HepG2 (cell line): Measurements from ENCODE around the gene ESR2. TPM values are rescaled to one million over a fixed set of nuclear protein-coding genes. Genes with fewer than 3 reads are reported as not detected.

ENCODE experiments used
- ARNT2 ChIP-seq: sonication (generic); formaldehyde crosslinking; IDR thresholded peaks from 2 replicates; pipeline ENCODE4 v1.8.0; 2022; ENCODE audit warnings: mild to moderate bottlenecking, low read depth, missing genetic modification reagents, moderate library complexity
- ATM ChIP-seq: fragments of 450-650 bp; IDR thresholded peaks from 2 replicates; pipeline ENCODE4 v1.7.1; 2017; ENCODE audit warnings: mild to moderate bottlenecking, borderline replicate concordance
- BRCA1 ChIP-seq: sonication (generic); formaldehyde crosslinking; IDR thresholded peaks from 2 replicates; pipeline ENCODE4 v1.4.0; 2020; ENCODE audit warnings: missing genetic modification reagents
- EZH2 ChIP-seq: conservative IDR thresholded peaks from 2 replicates; pipeline ENCODE4 v1.6.1; 2012; ENCODE audit warnings: mild to moderate bottlenecking, low read depth, low read length, moderate library complexity
- FOXA1 ChIP-seq, 2 experiments: fragments of 450-650 bp in 1 of 2; sonication (generic) in 1 of 2; formaldehyde crosslinking in 1 of 2; IDR thresholded peaks; 2 replicates each; pipeline versions ENCODE4 v1.4.0 to v1.6.1; 2016 to 2020; ENCODE audit warnings: missing genetic modification reagents in 1 of 2
- FOXC1 ChIP-seq: sonication (generic); formaldehyde crosslinking; IDR thresholded peaks from 2 replicates; pipeline ENCODE4 v1.8.0; 2022; ENCODE audit warnings: mild to moderate bottlenecking, missing genetic modification reagents, borderline replicate concordance
- HDAC1 ChIP-seq: sonication (generic); formaldehyde crosslinking; IDR thresholded peaks from 2 replicates; pipeline ENCODE4 v1.5.1; 2020; ENCODE audit warnings: mild to moderate bottlenecking, missing genetic modification reagents
- ZBTB3 ChIP-seq: sonication (generic); formaldehyde crosslinking; IDR thresholded peaks from 2 replicates; pipeline ENCODE4 v1.4.0; 2020; ENCODE audit warnings: low read depth, mild to moderate bottlenecking, moderate library complexity, missing genetic modification reagents, borderline replicate concordance
- ZNF768 ChIP-seq: sonication (generic); formaldehyde crosslinking; IDR thresholded peaks from 2 replicates; pipeline ENCODE4 v1.4.0; 2020; ENCODE audit warnings: missing genetic modification reagents
- polyA plus RNA-seq, 8 experiments: library from polyadenylated mRNA; depleted of rRNA in 3 of 8; stranded (reverse) in 7 of 8; unstranded in 1 of 8; fragments of >200 nt; fragmentation: Illumina TruSeq in 4 of 8; extraction: Trizol in 4 of 8; gene quantifications; 2 replicates each; pipeline versions ENCODE4 v1.2.1 to v1.2.3, GENCODE V29; 2011 to 2016; ENCODE audit warnings: low read depth in 4 of 8, missing spikeins in 1 of 8, mixed read lengths in 1 of 8; ENCODE audit not compliant: insufficient read depth in 1 of 8
- total RNA-seq, 5 experiments: library from RNA; depleted of rRNA; stranded (reverse); fragments of >200 nt; fragmentation: Illumina TruSeq; extraction: Trizol; gene quantifications; 2 replicates each; pipeline ENCODE4 v1.2.3, GENCODE V29; 2016; ENCODE audit warnings: low read depth in 1 of 5
- TF ChIP-seq, protein P1 (sequence below), 2 experiments: sonication (generic) in 1 of 2; formaldehyde crosslinking in 1 of 2; IDR thresholded peaks; 2 replicates each; pipeline versions ENCODE4 v1.6.1 to v1.9.0; 2014 to 2022; ENCODE audit warnings: antibody characterized with exemption in 1 of 2, borderline replicate concordance in 1 of 2, inconsistent platforms in 1 of 2, low read depth in 1 of 2, missing genetic modification reagents in 1 of 2
- TF ChIP-seq, protein P2 (sequence below): sonication (generic); formaldehyde crosslinking; IDR thresholded peaks from 2 replicates; pipeline ENCODE4 v1.5.0; 2020; ENCODE audit warnings: mild to moderate bottlenecking, missing genetic modification reagents
- TF ChIP-seq, protein P3 (sequence below): sonication (generic); formaldehyde crosslinking; IDR thresholded peaks from 2 replicates; pipeline ENCODE4 v1.8.0; 2022; ENCODE audit warnings: low read depth, missing genetic modification reagents
- TF ChIP-seq, protein P4 (sequence below): sonication (generic); formaldehyde crosslinking; IDR thresholded peaks from 2 replicates; pipeline ENCODE4 v1.4.0; 2020; ENCODE audit warnings: mild to moderate bottlenecking, missing genetic modification reagents
- TF ChIP-seq, protein P5 (sequence below): sonication (generic); formaldehyde crosslinking; IDR thresholded peaks from 2 replicates; pipeline ENCODE4 v1.4.0; 2020; ENCODE audit warnings: missing genetic modification reagents

The ESR2 gene
- total and polyA plus RNA-seq, 2 of the 13 experiments (the other 11 are each of a cell fraction or from before 2014, with no cell fraction given) = 0.01 to 0.04 TPM

DNA sequence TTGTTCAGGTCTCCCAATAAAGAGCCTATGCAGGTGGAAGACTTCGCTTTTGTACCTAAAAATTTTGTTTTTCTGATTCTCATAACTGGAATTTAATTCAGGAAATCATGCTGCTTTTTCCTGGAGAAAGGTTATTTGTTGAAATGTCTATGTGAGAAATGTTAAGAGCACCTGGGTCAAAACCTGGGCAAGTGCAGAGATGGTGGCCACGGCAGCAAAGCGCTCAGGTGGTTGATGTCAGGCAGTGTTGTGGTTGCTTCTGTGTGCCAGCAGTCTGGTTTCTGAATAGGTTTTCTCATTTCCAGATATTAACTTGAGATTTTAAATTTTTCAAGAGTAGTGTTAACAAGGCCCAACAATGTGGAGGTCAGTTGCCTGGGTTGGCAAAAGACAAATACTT lies 96.2 kb downstream of the ESR2 start (continued):
- TF ChIP-seq, protein P1, sequence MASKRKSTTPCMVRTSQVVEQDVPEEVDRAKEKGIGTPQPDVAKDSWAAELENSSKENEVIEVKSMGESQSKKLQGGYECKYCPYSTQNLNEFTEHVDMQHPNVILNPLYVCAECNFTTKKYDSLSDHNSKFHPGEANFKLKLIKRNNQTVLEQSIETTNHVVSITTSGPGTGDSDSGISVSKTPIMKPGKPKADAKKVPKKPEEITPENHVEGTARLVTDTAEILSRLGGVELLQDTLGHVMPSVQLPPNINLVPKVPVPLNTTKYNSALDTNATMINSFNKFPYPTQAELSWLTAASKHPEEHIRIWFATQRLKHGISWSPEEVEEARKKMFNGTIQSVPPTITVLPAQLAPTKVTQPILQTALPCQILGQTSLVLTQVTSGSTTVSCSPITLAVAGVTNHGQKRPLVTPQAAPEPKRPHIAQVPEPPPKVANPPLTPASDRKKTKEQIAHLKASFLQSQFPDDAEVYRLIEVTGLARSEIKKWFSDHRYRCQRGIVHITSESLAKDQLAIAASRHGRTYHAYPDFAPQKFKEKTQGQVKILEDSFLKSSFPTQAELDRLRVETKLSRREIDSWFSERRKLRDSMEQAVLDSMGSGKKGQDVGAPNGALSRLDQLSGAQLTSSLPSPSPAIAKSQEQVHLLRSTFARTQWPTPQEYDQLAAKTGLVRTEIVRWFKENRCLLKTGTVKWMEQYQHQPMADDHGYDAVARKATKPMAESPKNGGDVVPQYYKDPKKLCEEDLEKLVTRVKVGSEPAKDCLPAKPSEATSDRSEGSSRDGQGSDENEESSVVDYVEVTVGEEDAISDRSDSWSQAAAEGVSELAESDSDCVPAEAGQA (IDR thresholded peaks at IDR 0.05; ENCODE audit: low read depth) = no peak
- TF ChIP-seq, protein P1 (CRISPR knock-in tag; IDR thresholded peaks at IDR 0.05; ENCODE audit: borderline replicate concordance) = no peak
- no peak for TF ChIP-seq ATM
- TF ChIP-seq FOXA1 (IDR thresholded peaks at IDR 0.05) = no peak
- no peak for TF ChIP-seq FOXA1 (CRISPR knock-in tag; IDR thresholded peaks at IDR 0.05)
- TF ChIP-seq ARNT2 (CRISPR knock-in tag) = no peak
- TF ChIP-seq, protein P2, sequence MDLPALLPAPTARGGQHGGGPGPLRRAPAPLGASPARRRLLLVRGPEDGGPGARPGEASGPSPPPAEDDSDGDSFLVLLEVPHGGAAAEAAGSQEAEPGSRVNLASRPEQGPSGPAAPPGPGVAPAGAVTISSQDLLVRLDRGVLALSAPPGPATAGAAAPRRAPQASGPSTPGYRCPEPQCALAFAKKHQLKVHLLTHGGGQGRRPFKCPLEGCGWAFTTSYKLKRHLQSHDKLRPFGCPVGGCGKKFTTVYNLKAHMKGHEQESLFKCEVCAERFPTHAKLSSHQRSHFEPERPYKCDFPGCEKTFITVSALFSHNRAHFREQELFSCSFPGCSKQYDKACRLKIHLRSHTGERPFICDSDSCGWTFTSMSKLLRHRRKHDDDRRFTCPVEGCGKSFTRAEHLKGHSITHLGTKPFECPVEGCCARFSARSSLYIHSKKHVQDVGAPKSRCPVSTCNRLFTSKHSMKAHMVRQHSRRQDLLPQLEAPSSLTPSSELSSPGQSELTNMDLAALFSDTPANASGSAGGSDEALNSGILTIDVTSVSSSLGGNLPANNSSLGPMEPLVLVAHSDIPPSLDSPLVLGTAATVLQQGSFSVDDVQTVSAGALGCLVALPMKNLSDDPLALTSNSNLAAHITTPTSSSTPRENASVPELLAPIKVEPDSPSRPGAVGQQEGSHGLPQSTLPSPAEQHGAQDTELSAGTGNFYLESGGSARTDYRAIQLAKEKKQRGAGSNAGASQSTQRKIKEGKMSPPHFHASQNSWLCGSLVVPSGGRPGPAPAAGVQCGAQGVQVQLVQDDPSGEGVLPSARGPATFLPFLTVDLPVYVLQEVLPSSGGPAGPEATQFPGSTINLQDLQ (CRISPR knock-in tag) = no peak
- TF ChIP-seq, protein P3, sequence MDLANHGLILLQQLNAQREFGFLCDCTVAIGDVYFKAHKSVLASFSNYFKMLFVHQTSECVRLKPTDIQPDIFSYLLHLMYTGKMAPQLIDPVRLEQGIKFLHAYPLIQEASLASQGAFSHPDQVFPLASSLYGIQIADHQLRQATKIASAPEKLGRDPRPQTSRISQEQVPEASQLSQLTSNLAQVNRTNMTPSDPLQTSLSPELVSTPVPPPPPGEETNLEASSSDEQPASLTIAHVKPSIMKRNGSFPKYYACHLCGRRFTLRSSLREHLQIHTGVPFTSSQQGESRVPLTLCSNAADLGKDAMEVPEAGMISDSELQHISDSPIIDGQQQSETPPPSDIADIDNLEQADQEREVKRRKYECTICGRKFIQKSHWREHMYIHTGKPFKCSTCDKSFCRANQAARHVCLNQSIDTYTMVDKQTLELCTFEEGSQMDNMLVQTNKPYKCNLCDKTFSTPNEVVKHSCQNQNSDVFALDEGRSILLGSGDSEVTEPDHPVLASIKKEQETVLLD (CRISPR knock-in tag) = no peak
- TF ChIP-seq, protein P4, sequence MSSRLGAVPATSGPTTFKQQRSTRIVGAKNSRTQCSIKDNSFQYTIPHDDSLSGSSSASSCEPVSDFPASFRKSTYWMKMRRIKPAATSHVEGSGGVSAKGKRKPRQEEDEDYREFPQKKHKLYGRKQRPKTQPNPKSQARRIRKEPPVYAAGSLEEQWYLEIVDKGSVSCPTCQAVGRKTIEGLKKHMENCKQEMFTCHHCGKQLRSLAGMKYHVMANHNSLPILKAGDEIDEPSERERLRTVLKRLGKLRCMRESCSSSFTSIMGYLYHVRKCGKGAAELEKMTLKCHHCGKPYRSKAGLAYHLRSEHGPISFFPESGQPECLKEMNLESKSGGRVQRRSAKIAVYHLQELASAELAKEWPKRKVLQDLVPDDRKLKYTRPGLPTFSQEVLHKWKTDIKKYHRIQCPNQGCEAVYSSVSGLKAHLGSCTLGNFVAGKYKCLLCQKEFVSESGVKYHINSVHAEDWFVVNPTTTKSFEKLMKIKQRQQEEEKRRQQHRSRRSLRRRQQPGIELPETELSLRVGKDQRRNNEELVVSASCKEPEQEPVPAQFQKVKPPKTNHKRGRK (CRISPR knock-in tag) = no peak
- no peak for TF ChIP-seq ZNF768
- no peak for TF ChIP-seq HDAC1
- TF ChIP-seq EZH2 = no peak
- TF ChIP-seq FOXC1 (CRISPR knock-in tag) = no peak
- no peak for TF ChIP-seq ZBTB3 (CRISPR knock-in tag)
- TF ChIP-seq, protein P5, sequence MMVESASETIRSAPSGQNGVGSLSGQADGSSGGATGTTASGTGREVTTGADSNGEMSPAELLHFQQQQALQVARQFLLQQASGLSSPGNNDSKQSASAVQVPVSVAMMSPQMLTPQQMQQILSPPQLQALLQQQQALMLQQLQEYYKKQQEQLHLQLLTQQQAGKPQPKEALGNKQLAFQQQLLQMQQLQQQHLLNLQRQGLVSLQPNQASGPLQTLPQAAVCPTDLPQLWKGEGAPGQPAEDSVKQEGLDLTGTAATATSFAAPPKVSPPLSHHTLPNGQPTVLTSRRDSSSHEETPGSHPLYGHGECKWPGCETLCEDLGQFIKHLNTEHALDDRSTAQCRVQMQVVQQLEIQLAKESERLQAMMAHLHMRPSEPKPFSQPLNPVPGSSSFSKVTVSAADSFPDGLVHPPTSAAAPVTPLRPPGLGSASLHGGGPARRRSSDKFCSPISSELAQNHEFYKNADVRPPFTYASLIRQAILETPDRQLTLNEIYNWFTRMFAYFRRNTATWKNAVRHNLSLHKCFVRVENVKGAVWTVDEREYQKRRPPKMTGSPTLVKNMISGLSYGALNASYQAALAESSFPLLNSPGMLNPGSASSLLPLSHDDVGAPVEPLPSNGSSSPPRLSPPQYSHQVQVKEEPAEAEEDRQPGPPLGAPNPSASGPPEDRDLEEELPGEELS (CRISPR knock-in tag) = no peak
- no peak for TF ChIP-seq BRCA1 (CRISPR knock-in tag)
